ENCODE results near the gene NEURL3.

DNA sequence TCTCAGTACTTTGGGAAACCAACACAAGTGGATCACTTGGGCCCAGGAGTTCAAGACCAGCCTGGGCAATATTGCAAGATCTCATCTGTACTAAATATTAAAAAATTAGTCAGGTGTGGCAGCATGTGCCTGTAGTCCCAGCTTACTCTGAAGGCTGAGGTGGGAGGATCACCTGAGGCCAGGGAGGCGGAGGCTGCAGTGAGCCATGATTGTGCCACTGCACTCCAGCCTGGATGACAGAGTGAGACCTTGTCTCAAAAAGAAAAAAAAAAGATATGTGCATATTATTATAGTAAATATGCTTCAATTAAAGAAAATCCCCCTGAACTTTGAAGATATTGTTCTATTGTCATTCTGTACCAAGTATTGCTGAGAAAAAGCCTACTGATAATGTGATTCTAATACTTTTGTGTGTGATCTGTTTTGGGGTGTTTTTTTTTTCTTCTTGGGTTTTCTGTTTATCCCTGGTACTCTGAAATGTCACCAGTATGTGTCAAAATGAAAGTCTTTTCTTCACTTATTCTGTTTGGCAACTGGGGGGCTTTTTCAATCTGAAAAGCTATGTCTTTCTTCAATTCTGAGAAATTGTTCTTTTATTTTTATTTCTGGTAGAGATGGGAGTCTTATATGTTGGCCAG, 13.2 kb downstream of the NEURL3 start:
- TF ChIP-seq, protein P1, sequence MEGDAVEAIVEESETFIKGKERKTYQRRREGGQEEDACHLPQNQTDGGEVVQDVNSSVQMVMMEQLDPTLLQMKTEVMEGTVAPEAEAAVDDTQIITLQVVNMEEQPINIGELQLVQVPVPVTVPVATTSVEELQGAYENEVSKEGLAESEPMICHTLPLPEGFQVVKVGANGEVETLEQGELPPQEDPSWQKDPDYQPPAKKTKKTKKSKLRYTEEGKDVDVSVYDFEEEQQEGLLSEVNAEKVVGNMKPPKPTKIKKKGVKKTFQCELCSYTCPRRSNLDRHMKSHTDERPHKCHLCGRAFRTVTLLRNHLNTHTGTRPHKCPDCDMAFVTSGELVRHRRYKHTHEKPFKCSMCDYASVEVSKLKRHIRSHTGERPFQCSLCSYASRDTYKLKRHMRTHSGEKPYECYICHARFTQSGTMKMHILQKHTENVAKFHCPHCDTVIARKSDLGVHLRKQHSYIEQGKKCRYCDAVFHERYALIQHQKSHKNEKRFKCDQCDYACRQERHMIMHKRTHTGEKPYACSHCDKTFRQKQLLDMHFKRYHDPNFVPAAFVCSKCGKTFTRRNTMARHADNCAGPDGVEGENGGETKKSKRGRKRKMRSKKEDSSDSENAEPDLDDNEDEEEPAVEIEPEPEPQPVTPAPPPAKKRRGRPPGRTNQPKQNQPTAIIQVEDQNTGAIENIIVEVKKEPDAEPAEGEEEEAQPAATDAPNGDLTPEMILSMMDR (IDR thresholded peaks at IDR 0.05; ENCODE audit: low read depth, low read length): no peak
- TF ChIP-seq EZH2phosphoT487 (IDR thresholded peaks at IDR 0.05; ENCODE audit: low read depth): no peak
